GM12891 (cell line): ENCODE measurements around the gene DCDC2C.

Experiments used
- PAX5 ChIP-seq: IDR thresholded peaks from 2 replicates; pipeline ENCODE4 v1.6.1; 2011; ENCODE audit warnings: low read length, moderate library complexity, mild to moderate bottlenecking; ENCODE audit not compliant: insufficient read depth, severe bottlenecking
- POLR2A ChIP-seq: IDR thresholded peaks from 2 replicates; pipeline ENCODE4 v1.6.1; 2011; ENCODE audit warnings: low read depth, low read length, control low read depth
- POLR2AphosphoS5 ChIP-seq: IDR thresholded peaks from 2 replicates; pipeline ENCODE4 v1.6.1; 2011; ENCODE audit warnings: low read depth, low read length, control low read depth
- SPI1 ChIP-seq: IDR thresholded peaks from 2 replicates; pipeline ENCODE4 v1.6.1; 2011; ENCODE audit warnings: low read depth, low read length, control low read depth
- TAF1 ChIP-seq: IDR thresholded peaks from 2 replicates; pipeline ENCODE4 v1.6.1; 2011; ENCODE audit warnings: low read depth, low read length, control low read depth

DNA sequence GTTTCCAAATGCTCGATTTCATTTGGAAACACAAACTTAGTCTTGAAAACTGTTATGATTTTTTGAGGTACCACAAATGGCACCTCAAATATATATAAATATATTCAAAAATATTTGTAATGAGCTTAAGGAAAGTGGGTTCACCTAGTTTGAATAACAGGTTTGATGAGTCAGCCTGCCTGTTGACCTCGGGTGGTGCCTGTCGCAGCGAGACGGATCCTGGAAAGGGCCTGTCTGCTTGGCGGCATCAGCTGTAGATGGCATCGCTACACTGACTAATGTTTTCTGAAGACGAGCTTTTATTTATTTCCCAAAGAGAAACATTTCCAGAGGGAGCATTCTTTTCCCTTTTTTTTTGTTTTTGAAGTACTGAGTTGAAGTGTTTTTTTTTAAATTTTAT is 38.5 kb upstream of the DCDC2C start:
- TF ChIP-seq POLR2A (no peak), POLR2AphosphoS5 (no peak), PAX5 (no peak), TAF1 (no peak), SPI1 (no peak)
